ENCODE results near the gene HTR6. TPM values are rescaled to one million over a fixed set of nuclear protein-coding genes. Genes with fewer than 3 reads are reported as not detected.
A peak's percentile ranks its signal among the peaks of the same experiment; 100 is the strongest.

The HTR6 gene
- total RNA-seq, 1 experiment from 2014 or later: 0.37 TPM

DNA sequence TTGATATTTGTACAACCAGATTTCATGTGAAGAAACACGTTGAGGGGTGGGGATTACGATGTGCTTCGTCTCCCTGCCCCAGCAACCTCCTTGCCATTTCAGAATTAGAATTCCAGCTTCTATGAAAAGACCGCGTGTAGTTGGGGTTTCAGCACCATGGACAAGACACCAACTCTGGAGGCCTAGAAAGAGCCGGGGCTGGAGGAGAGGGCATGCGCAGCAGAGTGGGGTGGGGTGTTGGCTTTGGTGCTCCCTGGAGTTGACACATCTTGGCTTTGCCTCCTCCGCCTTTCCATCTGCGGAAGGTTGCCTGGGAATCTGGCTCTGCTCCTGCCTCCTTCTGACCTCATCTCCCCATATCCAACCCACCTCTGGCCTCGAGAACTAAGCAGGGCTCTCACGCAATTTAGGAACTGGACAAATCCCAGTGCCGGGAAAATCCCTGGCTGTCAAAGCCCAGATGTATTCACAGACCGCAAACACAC, 11.8 kb downstream of the HTR6 start:
- Mint-ChIP-seq H3K36me3 (ENCODE audit: insufficient read depth in 1 of 3, low read depth in 3 of 3) (no peaks in the 10 kb centered on the region), H3K9me3 (no peaks in the 10 kb centered on the region), H3K27me3 (ENCODE audit: low read depth) (peaks cover 48% of the 10 kb centered on the region), H3K27ac (0 out of 7 replicates have a peak overlapping the region, but pooled peaks of 1 of the 3 experiments have one; percentile 46), H3K4me3 (no peak overlapping the region), H3K4me1 (peaks cover 8 to 29% of the 10 kb centered on the region in 2 experiments)
- no peak overlapping the region for H4K5ac ChIP-seq (ENCODE audit: insufficient read length, low read depth, low read length)
- H3K23ac ChIP-seq (ENCODE audit: insufficient read length, low read depth, low read length): no peak overlapping the region
- H3K4me1 ChIP-seq (ENCODE audit: insufficient read depth, low read length): no peaks in the 10 kb centered on the region
- H3K9ac ChIP-seq (ENCODE audit: extremely low read depth, insufficient read length, low read length): no peak overlapping the region
- H3K4ac ChIP-seq (ENCODE audit: low read depth, low read length): no peak overlapping the region
- no peak overlapping the region for H2BK120ac ChIP-seq (ENCODE audit: low read depth, low read length, poor library complexity, severe bottlenecking)
- no peaks in the 10 kb centered on the region for H3K79me1 ChIP-seq (ENCODE audit: insufficient read depth, low read depth, low read length, poor library complexity, severe bottlenecking)
- no CpG with 5 or more reads among the region's 13 CpGs for WGBS (ENCODE audit: extremely low coverage, insufficient read length, low lambda C conversion rate)
- no peak overlapping the region for H2BK15ac ChIP-seq (ENCODE audit: low read depth, low read length)
- no peak overlapping the region for H3K4me2 ChIP-seq (ENCODE audit: insufficient read depth, insufficient read length, low read length)
- H3K14ac ChIP-seq (ENCODE audit: insufficient read depth, low read length): no peak overlapping the region
- no peak overlapping the region for H2BK12ac ChIP-seq (ENCODE audit: insufficient read length, low read depth, low read length)
- H3T11ph ChIP-seq (ENCODE audit: low read length): no peak overlapping the region
- no peaks in the 10 kb centered on the region for H4K20me1 ChIP-seq (ENCODE audit: control insufficient read depth, insufficient read depth, insufficient read length)
- H4K91ac ChIP-seq (ENCODE audit: insufficient read length, low read depth, low read length): no peak overlapping the region
- H2BK20ac ChIP-seq (ENCODE audit: low read depth, low read length, poor library complexity, severe bottlenecking): no peak overlapping the region
- no peaks in the 10 kb centered on the region for H3K79me2 ChIP-seq (ENCODE audit: insufficient read depth, low read length)
- H2BK5ac ChIP-seq (ENCODE audit: insufficient read length, low read length): no peak overlapping the region
- no peaks in the 10 kb centered on the region for H3K9me3 ChIP-seq (ENCODE audit: control insufficient read depth, low read depth, low read length)
- H2AFZ ChIP-seq (ENCODE audit: low read length): no peak overlapping the region
- no peaks in the 10 kb centered on the region for H3K23me2 ChIP-seq (ENCODE audit: insufficient read length, low read depth, low read length, poor library complexity, severe bottlenecking)
- TF ChIP-seq, protein P1, sequence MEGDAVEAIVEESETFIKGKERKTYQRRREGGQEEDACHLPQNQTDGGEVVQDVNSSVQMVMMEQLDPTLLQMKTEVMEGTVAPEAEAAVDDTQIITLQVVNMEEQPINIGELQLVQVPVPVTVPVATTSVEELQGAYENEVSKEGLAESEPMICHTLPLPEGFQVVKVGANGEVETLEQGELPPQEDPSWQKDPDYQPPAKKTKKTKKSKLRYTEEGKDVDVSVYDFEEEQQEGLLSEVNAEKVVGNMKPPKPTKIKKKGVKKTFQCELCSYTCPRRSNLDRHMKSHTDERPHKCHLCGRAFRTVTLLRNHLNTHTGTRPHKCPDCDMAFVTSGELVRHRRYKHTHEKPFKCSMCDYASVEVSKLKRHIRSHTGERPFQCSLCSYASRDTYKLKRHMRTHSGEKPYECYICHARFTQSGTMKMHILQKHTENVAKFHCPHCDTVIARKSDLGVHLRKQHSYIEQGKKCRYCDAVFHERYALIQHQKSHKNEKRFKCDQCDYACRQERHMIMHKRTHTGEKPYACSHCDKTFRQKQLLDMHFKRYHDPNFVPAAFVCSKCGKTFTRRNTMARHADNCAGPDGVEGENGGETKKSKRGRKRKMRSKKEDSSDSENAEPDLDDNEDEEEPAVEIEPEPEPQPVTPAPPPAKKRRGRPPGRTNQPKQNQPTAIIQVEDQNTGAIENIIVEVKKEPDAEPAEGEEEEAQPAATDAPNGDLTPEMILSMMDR (conservative IDR thresholded peaks at IDR 0.05): no peak
- no peak overlapping the region for H2AK5ac ChIP-seq (ENCODE audit: insufficient read length, low read length)
- H3K18ac ChIP-seq (ENCODE audit: insufficient read length, low read depth, low read length): no peak overlapping the region
- H3K27ac ChIP-seq (ENCODE audit: insufficient read length, low read depth, low read length): no peak overlapping the region
- H4K8ac ChIP-seq (replicated peaks; ENCODE audit: insufficient read length, low read depth, low read length): no peak overlapping the region
- peak; percentile 83 for DNase-seq
- H3K27me3 ChIP-seq (ENCODE audit: insufficient read depth, low read length): no peaks in the 10 kb centered on the region
- H3K56ac ChIP-seq (ENCODE audit: insufficient read length, low read depth, low read length): no peak overlapping the region
